ENCODE data around the gene CHID1.

The CHID1 gene

DNA sequence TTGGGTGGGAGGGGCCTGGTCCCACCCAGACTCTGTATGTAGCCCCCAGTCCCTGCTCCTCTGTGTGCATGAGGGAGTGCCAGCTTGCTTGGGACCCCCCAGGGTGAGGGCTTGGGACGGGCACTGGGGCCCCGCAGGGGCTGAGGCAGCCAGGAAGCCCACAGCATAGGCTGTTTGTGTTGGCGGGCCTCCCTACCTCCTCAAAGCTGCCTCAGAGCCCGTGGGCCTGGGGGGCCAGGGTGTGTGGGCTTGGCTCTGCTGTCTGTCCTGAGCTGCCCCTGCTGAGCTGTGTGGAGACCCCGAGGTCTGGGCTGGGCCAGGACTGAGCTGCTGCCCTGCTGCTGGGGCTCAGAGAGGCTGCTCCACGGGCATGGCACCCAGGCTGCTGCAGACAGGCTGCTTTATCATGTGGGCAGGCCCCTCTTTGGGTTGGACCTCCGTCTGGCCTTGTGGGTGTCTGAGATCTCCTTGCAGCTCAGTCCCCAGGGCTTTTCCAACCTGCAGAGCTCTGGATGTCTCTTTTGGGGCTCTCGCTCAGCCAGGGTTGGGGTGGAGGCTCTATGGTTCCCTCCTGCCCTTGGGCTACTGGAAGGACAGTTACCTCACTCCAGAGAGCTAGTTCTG, 64.6 kb downstream of the CHID1 start:
- TF ChIP-seq FOXA1 (IDR thresholded peaks at IDR 0.05) (no peak), FOXM1 (IDR thresholded peaks at IDR 0.05; ENCODE audit: borderline replicate concordance) (no peak), NFRKB (IDR thresholded peaks at IDR 0.05) (no peak), SUZ12 (IDR thresholded peaks at IDR 0.05) (no peak)
- no peak for DNase-seq (ENCODE audit: extremely low spot score)
- POLR2A ChIA-PET: interaction anchor here (1.5 to 1.7 kb wide), 2 partner anchors 12 to 14 kb away, joined by 3 to 5 read pairs; partner anchors contain the start of gene CD151
- CTCF ChIA-PET: interaction anchor here (1.1 kb wide), 1 partner anchor 205 kb away, joined by 4 read pairs; no protein-coding TSS in a partner anchor

DNA sequence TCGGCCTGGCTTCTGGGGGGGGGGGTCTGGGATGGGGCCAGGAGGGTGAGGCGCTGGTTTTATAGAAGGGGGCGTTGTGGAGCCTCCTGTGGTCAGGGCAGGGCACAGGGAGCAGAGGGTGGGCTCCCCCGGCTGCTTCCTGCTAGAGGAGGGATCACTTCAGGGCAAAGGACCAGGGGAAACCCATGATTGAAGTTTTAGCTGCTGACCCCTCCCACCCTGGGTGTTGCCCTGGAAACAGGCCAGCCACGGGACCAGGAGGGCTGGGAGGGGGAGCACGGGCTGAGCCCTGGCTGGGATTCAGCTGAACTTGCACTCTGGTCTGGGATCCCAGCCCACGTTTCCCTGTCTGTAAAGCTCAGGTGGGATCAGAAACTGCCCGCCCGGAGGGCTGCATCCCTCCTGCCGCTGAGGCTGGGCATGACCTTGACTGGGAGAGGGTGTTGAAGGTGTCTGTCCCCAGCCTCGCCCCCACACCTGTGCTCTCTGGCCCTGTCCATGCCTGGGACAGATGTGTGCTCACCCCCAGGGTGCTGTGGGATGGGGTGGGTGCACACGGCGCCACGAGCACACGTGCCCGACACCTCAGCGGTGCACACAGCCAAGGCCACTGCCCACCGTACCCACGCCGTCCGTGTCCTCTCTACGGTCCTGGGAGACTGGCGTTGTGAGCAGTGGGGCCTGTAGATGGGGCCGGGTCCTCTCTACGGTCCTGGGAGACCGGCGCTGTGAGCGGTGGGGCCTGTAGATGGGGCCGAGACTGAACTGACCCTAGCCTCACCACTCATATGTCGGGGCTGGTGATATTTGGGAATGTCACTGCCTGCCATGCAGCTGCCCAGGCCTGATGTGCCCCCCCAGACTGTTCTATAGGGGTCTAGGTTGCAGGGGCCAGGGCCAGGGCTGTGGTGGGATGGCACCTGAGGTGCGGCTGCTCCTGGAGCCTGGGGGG, 65.6 kb downstream of the CHID1 start:
- POLR2A ChIA-PET: interaction anchor here (1.4 to 5.4 kb wide), 2 partner anchors 14 to 26 kb away, joined by 6 to 63 read pairs; partner anchors contain the start of genes CD151 and CRACR2B
- TF ChIP-seq HDGF (IDR thresholded peaks at IDR 0.05; ENCODE audit: borderline replicate concordance): no peak
- no peak for TF ChIP-seq TARDBP (IDR thresholded peaks at IDR 0.05)
- no peak for TF ChIP-seq PKNOX1 (IDR thresholded peaks at IDR 0.05)
- TF ChIP-seq NFRKB (IDR thresholded peaks at IDR 0.05): no peak
- TF ChIP-seq BHLHE40 (IDR thresholded peaks at IDR 0.05; ENCODE audit: borderline replicate concordance): no peak
- no peak for TF ChIP-seq L3MBTL2 (conservative IDR thresholded peaks at IDR 0.05)
- no peak for TF ChIP-seq SUZ12 (IDR thresholded peaks at IDR 0.05)
- TF ChIP-seq FOXK2 (IDR thresholded peaks at IDR 0.05): no peak
- TF ChIP-seq CTBP1 (IDR thresholded peaks at IDR 0.05; ENCODE audit: borderline replicate concordance): no peak
- CTCF ChIA-PET: no interaction called here
- peak; percentile 51 for DNase-seq (ENCODE audit: extremely low spot score)

DNA sequence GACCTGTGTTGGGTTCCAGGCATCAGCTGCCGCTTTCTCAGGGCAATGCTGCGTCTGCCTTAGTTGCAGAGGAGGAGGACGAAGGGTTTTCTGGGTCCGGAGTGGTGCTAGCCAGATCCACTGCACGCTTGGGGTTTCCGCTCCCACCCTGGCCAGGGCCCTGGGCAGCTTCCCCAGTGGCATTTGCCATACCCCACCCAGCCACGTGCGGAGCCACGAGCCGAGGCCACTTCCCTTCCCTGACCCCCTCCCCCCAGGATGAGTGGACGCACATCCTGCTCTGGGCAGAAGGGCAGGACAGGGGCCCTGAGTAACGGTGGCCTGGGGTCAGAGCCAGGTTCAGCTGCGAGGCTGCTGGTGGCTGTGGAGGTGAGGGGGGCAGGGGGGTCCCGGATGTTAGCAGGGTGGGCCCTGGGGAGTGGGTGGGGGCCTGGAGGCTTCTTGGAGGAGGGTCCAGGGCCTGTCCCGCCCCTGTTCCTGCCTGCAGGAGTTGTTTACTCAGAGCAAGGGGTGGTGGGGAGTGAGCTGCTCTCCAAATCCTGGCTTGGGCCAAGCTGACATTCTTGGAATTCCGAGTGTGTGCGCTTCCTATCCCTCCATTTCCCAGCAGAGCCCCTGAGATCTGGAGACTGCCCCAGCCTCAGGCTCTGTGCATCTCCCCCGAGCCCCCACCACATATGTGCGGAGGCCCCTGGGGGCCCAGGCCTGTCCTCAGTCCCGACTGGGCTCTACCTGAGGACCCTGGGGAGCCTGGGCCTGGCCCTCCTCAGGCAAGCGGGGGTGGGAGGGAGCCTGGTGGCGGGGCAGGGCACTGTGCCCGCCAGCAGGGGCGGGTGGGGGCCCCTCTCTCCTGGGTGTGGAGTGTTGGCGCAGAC, 66.6 kb downstream of the CHID1 start:
- DNase-seq (ENCODE audit: extremely low spot score): no peak
- no peak for TF ChIP-seq FOXM1 (IDR thresholded peaks at IDR 0.05; ENCODE audit: borderline replicate concordance)
- no peak for TF ChIP-seq SUZ12 (IDR thresholded peaks at IDR 0.05)
- no peak for TF ChIP-seq ARNT (IDR thresholded peaks at IDR 0.05)
- TF ChIP-seq ZNF384 (IDR thresholded peaks at IDR 0.05): no peak
- no peak for TF ChIP-seq BHLHE40 (IDR thresholded peaks at IDR 0.05; ENCODE audit: borderline replicate concordance)
- no peak for TF ChIP-seq CTBP1 (IDR thresholded peaks at IDR 0.05; ENCODE audit: borderline replicate concordance)
- no peak for TF ChIP-seq SP1 (IDR thresholded peaks at IDR 0.05)
- no peak for TF ChIP-seq ELF4 (IDR thresholded peaks at IDR 0.05)
- no peak for TF ChIP-seq TARDBP (IDR thresholded peaks at IDR 0.05)
- TF ChIP-seq PKNOX1 (IDR thresholded peaks at IDR 0.05): no peak
- TF ChIP-seq L3MBTL2 (conservative IDR thresholded peaks at IDR 0.05): no peak
- no peak for TF ChIP-seq FOXA1 (IDR thresholded peaks at IDR 0.05)
- TF ChIP-seq FOXK2 (IDR thresholded peaks at IDR 0.05): no peak
- TF ChIP-seq LEF1 (IDR thresholded peaks at IDR 0.05; ENCODE audit: borderline replicate concordance): no peak
- no peak for TF ChIP-seq NFRKB (IDR thresholded peaks at IDR 0.05)
- no peak for TF ChIP-seq HDGF (IDR thresholded peaks at IDR 0.05; ENCODE audit: borderline replicate concordance)
- POLR2A ChIA-PET: interaction anchor here (1.4 to 5.4 kb wide), 5 partner anchors 12 to 31 kb away, joined by 3 to 63 read pairs (median 5); partner anchors contain the start of genes CD151 and CRACR2B
- CTCF ChIA-PET: interaction anchor here (0.8 to 1.4 kb wide), 4 partner anchors 10 to 54 kb away, joined by 3 to 4 read pairs (median 3); no protein-coding TSS in a partner anchor

- ChIA-PET POLR2A (interaction anchor here (0.5 to 5.4 kb wide), 9 partner anchors 12 to 68 kb away, joined by 3 to 63 read pairs (median 5); partner anchors contain the start of genes CD151, CRACR2B, PNPLA2 and RPLP2), CTCF (interaction anchor here (0.5 to 1.4 kb wide), 5 partner anchors 9 to 203 kb away, joined by 3 to 4 read pairs (median 3); no protein-coding TSS in a partner anchor)
- TF ChIP-seq PKNOX1 (IDR thresholded peaks at IDR 0.05): no peak
- no peak for TF ChIP-seq LEF1 (IDR thresholded peaks at IDR 0.05; ENCODE audit: borderline replicate concordance)
- no peak for TF ChIP-seq HDGF (IDR thresholded peaks at IDR 0.05; ENCODE audit: borderline replicate concordance)
- no peak for TF ChIP-seq ARNT (IDR thresholded peaks at IDR 0.05)
- TF ChIP-seq BHLHE40 (IDR thresholded peaks at IDR 0.05; ENCODE audit: borderline replicate concordance): no peak
- no peak for TF ChIP-seq SUZ12 (IDR thresholded peaks at IDR 0.05)
- TF ChIP-seq FOXK2 (IDR thresholded peaks at IDR 0.05): no peak
- no peak for TF ChIP-seq SP1 (IDR thresholded peaks at IDR 0.05)
- TF ChIP-seq FOXA1 (IDR thresholded peaks at IDR 0.05): no peak
- DNase-seq (ENCODE audit: extremely low spot score): no peak
These were observed 67.4 kb downstream of the CHID1 start for GRCh38 chr11:843086-843734.

Measured in HEK293T (cell line).